Dendritic cell treated with granulocyte-macrophage colony-stimulating factor and Interleukin-4, amounts not matched to agents 40 ng/mL and 50 ng/mL, for 4 days (primary cell): ENCODE measurements around the gene GPX4.
"Not testable (repeated sequence)": the region's sequence is repeated elsewhere in the genome, so short reads cannot be mapped to it uniquely, and the experiment has no call there.

ENCODE experiments used
- H3K27ac Mint-ChIP-seq: one replicate; pipeline ENCODE4 v1.8.0; 2022; ENCODE audit warnings: mild to moderate bottlenecking, mixed read lengths
- H3K27me3 Mint-ChIP-seq: one replicate; pipeline ENCODE4 v1.8.0; 2022; ENCODE audit warnings: mild to moderate bottlenecking, mixed read lengths
- H3K36me3 Mint-ChIP-seq: one replicate; pipeline ENCODE4 v1.8.0; 2022; ENCODE audit warnings: low read depth, mixed read lengths
- H3K4me1 Mint-ChIP-seq: one replicate; pipeline ENCODE4 v1.8.0; 2022; ENCODE audit warnings: low read depth, mixed read lengths
- H3K4me3 Mint-ChIP-seq: one replicate; pipeline ENCODE4 v1.8.0; 2022; ENCODE audit warnings: mild to moderate bottlenecking, moderate library complexity, mixed read lengths
- H3K9me3 Mint-ChIP-seq: one replicate; pipeline ENCODE4 v1.8.0; 2022; ENCODE audit warnings: mixed read lengths
- intact Hi-C: fragments of 100-400 bp; cut with micrococcal nuclease; formaldehyde crosslinking; loops from one replicate; pipeline ENCODE4 v1.15.0; 2022

GPX4 gene

GRCh38 chr19:1126984-1127760 is 23.4 kb downstream of the GPX4 start:
- peaks cover 92% of the 10 kb centered on the region for H3K36me3 Mint-ChIP-seq
- H3K27me3 Mint-ChIP-seq: no peaks in the 10 kb centered on the region
- H3K9me3 Mint-ChIP-seq: no peaks in the 10 kb centered on the region
- peak overlapping the region; percentile 88 for H3K27ac Mint-ChIP-seq
- peak overlapping the region; percentile 46 for H3K4me3 Mint-ChIP-seq
- H3K4me1 Mint-ChIP-seq: peaks cover 85% of the 10 kb centered on the region
- intact Hi-C loops: no loop called here

- Mint-ChIP-seq H3K27ac (peak overlapping the region; percentile 88), H3K9me3 (no peaks in the 10 kb centered on the region), H3K4me1 (peaks cover 83% of the 10 kb centered on the region), H3K27me3 (no peaks in the 10 kb centered on the region), H3K4me3 (no peak overlapping the region), H3K36me3 (peaks cover 83% of the 10 kb centered on the region)
- intact Hi-C loops: no loop called here
These were observed 24.3 kb downstream of the GPX4 start for GRCh38 chr19:1128106-1128505.

DNA sequence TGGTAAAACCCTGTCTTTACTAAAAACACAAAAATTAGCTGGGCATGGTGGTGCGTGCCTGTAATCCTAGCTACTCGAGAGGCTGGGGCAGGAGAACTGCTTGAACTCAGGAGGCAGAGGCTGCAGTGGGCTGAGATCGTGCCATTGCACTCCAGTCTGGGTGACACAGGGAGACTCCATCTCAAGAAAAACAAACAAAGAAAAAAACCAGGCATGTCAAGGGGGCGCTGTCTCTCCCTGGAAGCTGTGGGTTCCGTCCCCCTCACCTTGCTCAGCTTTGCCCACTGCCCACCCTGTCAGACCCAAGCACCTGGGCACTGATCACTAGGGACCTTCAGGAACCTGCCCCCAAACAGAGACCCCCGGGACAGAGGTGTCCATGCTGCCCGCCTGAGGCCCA is 25.3 kb downstream of the GPX4 start:
- Mint-ChIP-seq H3K4me1 (peaks cover 83% of the 10 kb centered on the region), H3K27ac (peak overlapping the region; percentile 89), H3K36me3 (peaks cover 81% of the 10 kb centered on the region)
- intact Hi-C loops, H3K9me3 Mint-ChIP-seq, H3K27me3 Mint-ChIP-seq, H3K4me3 Mint-ChIP-seq: not testable (repeated sequence)

DNA sequence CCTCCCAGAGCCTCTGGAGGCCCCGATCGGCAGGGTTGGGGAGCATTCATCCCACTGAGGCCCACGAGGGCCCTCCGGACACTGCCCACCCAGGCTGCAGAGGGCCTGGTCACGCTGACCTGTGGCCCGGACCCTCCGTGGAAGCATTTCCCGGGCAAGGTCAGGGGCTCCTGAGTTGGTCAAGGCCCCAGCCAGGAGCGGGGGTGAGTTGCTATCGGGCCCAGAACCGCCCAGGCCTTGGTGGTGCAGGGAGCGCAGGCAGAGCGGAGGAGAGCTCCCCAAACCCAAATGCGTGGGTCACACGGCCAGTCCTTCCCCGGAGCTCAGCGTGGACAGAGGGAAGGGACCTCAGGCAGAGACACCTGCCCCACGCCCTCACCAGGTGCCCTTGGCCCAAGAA is 25.7 kb downstream of the GPX4 start:
- H3K4me1 Mint-ChIP-seq: peaks cover 83% of the 10 kb centered on the region
- peak overlapping the region; percentile 89 for H3K27ac Mint-ChIP-seq
- intact Hi-C loops: no loop called here
- peaks cover 81% of the 10 kb centered on the region for H3K36me3 Mint-ChIP-seq
- no peaks in the 10 kb centered on the region for H3K27me3 Mint-ChIP-seq
- no peaks in the 10 kb centered on the region for H3K9me3 Mint-ChIP-seq
- H3K4me3 Mint-ChIP-seq: peak overlapping the region; percentile 28

DNA sequence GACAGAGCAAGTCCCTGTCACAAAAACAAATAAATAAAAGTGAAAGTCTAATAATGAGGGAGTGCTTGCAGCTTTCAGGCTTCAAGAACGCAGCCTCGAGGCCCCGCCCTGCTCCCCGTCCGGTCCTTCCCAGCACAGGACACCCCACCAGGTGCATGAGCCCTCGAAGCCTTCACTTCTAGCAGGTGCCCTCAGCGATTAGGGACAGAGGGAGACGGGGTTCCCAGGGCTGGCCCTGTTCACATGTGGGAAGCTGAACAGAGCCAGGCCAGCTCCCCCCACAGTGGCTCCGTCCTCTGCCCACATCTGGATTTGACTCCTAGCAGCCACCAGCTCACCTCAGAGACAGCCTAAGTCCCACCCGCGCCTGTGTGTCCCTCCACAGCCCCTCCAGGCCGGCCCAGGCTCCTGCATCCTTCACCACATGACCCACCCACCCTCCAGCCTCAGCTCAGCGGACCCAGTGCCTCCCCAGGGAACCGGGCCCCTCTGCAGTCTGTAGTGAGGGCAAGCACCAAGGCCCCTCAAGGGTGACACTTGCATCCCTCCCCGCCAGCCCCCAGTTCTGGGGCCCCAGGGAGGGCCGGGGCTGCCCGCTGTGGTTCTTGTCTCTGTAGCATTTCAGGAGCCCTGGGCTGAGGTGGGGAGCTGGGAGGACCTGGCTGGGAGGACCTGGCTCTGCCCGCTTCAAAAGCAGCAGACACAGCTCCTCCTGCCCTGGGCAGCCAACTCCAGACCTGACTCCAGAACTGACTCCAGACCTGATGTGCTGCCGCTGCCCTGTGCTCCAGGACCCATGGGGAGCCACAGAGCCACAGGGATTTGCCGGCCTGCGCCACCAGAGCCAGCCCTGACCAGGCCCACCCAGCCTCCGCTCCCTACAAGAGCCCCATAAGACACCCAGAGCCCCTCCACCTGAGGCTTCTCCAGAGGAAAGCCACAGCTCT is 27.2 kb downstream of the GPX4 start:
- H3K27me3 Mint-ChIP-seq: no peaks in the 10 kb centered on the region
- intact Hi-C loops: loop anchor here (5.0 kb wide), 1 partner anchor 41 kb away; the partner anchor contains the start of gene SBNO2
- H3K9me3 Mint-ChIP-seq: no peaks in the 10 kb centered on the region
- peak overlapping the region; percentile 89 for H3K27ac Mint-ChIP-seq
- H3K4me3 Mint-ChIP-seq: peak overlapping the region; percentile 88
- H3K36me3 Mint-ChIP-seq: peaks cover 79% of the 10 kb centered on the region
- H3K4me1 Mint-ChIP-seq: peaks cover 80% of the 10 kb centered on the region

DNA sequence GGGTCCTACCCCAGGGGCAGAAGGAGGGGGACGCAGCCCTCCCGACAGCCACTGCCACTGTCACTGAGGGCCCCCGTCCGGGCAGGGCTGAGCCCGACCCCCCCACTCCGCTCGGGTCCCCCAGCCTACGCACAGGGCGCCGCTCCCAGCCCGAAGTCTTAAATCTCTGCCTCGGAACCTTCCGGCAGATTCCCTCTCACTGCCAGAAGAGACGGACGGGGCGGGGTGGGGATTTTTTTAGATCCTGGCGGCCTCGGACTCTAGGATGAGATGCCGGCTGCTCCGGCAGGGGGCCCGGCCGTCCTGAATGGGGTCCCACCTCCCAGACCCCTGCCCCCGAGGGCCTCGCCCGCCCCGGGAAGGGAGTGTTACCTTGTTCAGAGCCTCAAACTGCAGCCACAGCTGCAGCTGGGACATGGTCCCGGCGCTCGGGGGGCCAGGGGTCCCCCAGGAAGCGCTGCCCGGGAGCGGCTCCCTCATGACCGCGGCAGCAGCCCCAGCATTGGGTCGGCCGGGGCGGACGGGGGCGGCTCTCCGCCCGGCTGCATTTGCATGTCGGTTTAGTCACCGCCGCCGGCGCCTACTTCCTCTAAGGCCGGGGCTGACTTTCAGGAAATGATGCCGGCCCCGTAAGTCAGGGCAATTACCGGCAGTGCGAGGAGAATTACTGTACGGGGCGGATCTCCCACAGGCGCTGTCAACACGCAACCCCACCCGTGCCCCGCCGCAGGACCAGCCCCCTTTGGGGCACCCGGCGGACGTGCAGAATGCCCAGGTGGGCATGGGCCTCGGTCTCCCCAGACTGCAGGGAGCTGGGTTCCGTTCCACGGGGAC is 28.1 kb downstream of the GPX4 start:
- Mint-ChIP-seq H3K27ac (peak overlapping the region; percentile 89), H3K27me3 (no peaks in the 10 kb centered on the region), H3K4me3 (peak overlapping the region; percentile 88), H3K36me3 (peaks cover 81% of the 10 kb centered on the region), H3K9me3 (no peaks in the 10 kb centered on the region), H3K4me1 (peaks cover 78% of the 10 kb centered on the region)
- intact Hi-C loops: loop anchor here (5.0 kb wide), 1 partner anchor 40 kb away; the partner anchor contains the start of gene SBNO2

DNA sequence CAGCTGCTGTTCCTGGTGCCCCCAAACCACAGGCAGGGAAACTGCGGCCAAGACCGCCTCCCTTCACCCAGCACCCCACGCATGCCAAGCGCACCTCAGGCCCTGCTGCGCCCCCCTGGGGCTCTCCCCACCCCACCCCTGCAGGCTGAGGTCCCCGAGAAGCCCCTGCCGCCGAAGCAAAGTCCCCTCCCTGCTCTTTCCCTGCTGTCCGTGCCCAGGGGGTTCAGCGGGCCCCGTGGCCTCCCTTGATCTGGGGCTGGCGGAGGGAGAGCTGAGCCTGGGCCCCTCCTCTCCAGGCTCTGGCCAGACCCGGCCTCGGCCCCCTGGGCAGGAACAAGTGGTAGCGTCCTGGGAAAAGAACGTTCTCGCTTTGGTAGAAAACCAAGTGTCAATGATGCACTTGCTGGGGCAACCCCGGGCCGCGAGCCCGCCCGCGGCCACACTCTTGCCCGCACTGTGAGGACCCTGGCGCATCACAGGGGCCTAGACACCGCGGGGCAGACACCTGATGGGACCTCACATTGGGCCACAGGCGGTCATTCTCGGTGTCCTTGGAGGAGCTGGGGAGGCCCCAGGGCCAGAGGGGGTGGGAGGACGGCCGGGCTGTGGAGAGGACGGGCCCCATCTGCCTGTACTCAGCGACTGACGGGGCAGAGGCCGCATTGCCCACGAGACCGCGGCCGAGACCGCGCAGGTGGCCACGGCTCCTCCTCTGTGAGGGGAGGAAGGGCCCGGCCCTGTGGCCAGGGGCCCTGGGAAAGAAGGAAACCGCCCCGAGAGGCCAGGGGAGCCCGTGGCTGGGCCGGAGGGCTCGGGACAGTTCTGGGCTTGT is 29.0 kb downstream of the GPX4 start:
- H3K36me3 Mint-ChIP-seq: peaks cover 75% of the 10 kb centered on the region
- H3K9me3 Mint-ChIP-seq: no peaks in the 10 kb centered on the region
- intact Hi-C loops: loop anchor here (5.0 kb wide), 1 partner anchor 40 kb away; the partner anchor contains the start of gene SBNO2
- peaks cover 72% of the 10 kb centered on the region for H3K4me1 Mint-ChIP-seq
- peak overlapping the region; percentile 89 for H3K27ac Mint-ChIP-seq
- no peaks in the 10 kb centered on the region for H3K27me3 Mint-ChIP-seq
- H3K4me3 Mint-ChIP-seq: peak overlapping the region; percentile 88

- H3K9me3 Mint-ChIP-seq: no peaks in the 10 kb centered on the region
These were observed 29.7 kb downstream of the GPX4 start for GRCh38 chr19:1133471-1133929.

DNA sequence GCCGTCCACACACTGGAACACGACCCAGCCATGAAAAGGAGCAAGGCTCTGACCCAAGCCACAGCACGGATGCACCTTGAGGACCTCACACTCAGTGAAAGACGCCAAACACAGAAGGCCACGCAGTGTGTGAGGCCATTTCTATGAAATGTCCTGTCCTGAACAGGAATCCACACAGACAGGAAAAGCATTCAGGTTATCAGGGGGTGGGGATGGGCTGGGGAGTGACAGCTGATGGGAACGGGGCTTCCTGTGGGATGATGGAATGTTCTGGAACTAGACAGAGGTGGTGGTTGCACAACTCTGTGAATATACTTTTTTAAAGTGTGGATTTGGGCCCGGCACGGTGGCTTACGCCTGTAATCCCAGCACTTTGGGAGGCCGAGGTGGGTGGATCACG is 30.6 kb downstream of the GPX4 start:
- peaks cover 75% of the 10 kb centered on the region for H3K36me3 Mint-ChIP-seq
- intact Hi-C loops: loop anchor here (5.0 kb wide), 1 partner anchor 38 kb away; the partner anchor contains the start of gene SBNO2
- H3K9me3 Mint-ChIP-seq: no peaks in the 10 kb centered on the region
- no peak overlapping the region for H3K27ac Mint-ChIP-seq
- no peak overlapping the region for H3K4me3 Mint-ChIP-seq
- peaks cover 67% of the 10 kb centered on the region for H3K4me1 Mint-ChIP-seq
- no peaks in the 10 kb centered on the region for H3K27me3 Mint-ChIP-seq

More at GRCh38 chr19:1133471-1133929, 29.7 kb downstream of the GPX4 start:
- Mint-ChIP-seq H3K27me3 (no peaks in the 10 kb centered on the region), H3K4me3 (peak overlapping the region; percentile 88), H3K27ac (peak overlapping the region; percentile 89), H3K4me1 (peaks cover 68% of the 10 kb centered on the region), H3K36me3 (peaks cover 73% of the 10 kb centered on the region)
- intact Hi-C loops: loop anchor here (5.0 kb wide), 1 partner anchor 39 kb away; the partner anchor contains the start of gene SBNO2

- Mint-ChIP-seq H3K4me3 (no peak overlapping the region), H3K27ac (no peak overlapping the region), H3K36me3 (peaks cover 75% of the 10 kb centered on the region)
These were observed 31.7 kb downstream of the GPX4 start for GRCh38 chr19:1135454-1135853.

DNA sequence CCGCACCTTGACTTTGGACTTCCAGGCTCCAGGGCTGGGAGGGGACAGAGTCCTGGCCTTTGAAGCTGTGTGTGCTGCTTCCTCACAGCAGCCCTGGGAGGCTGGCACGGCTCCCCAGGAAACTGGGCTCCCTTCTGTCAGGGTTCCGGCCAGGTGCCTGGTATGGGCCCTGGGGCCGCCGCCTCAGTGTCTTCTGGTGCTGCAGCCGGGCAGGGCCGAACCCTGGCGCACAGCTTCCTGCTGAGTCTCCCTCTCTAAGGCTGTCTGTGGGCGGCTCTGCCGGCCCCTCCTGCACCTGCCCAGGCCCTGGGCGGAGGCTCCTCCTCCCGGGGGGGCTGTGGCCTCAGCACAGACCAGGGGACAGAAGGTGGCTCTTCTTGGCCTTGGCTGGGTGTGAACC is 32.4 kb downstream of the GPX4 start:
- intact Hi-C loops: no loop called here
- Mint-ChIP-seq H3K27me3 (no peaks in the 10 kb centered on the region), H3K36me3 (peaks cover 75% of the 10 kb centered on the region), H3K4me3 (no peak overlapping the region), H3K4me1 (peaks cover 66% of the 10 kb centered on the region), H3K9me3 (no peaks in the 10 kb centered on the region), H3K27ac (peak overlapping the region; percentile 9)

More at GRCh38 chr19:1135454-1135853, 31.7 kb downstream of the GPX4 start:
- H3K9me3 Mint-ChIP-seq: no peaks in the 10 kb centered on the region
- peaks cover 66% of the 10 kb centered on the region for H3K4me1 Mint-ChIP-seq
- intact Hi-C loops: no loop called here
- H3K27me3 Mint-ChIP-seq: no peaks in the 10 kb centered on the region

- Mint-ChIP-seq H3K27me3 (no peaks in the 10 kb centered on the region), H3K9me3 (peaks cover 3% of the 10 kb centered on the region), H3K4me1 (peaks cover 67% of the 10 kb centered on the region), H3K4me3 (no peak overlapping the region), H3K36me3 (peaks cover 75% of the 10 kb centered on the region), H3K27ac (peak overlapping the region; percentile 9)
- intact Hi-C loops: no loop called here
These were observed 33.0 kb downstream of the GPX4 start for GRCh38 chr19:1136621-1137317.
